Ascending aorta (tissue), 2 donors: ENCODE results near the gene PRKAG2. TPM values are rescaled to one million over a fixed set of nuclear protein-coding genes. Genes with fewer than 3 reads are reported as not detected.
A peak's percentile ranks its signal among the peaks of the same experiment; 100 is the strongest.

ENCODE experiments used
- DNase-seq, 2 donors: peaks; one replicate each; pipeline ENCODE4 v3.0.0-alpha.2; 2019; ENCODE audit warnings: low spot score in 2 of 2
- H3K27ac ChIP-seq, 2 donors: fragments of 200-600 bp; sonication (generic); one replicate each; pipeline ENCODE4 v1.5.1; 2016 to 2017; ENCODE audit warnings: mild to moderate bottlenecking in 1 of 2
- H3K27me3 ChIP-seq: fragments of 200-600 bp; sonication (generic); one replicate; pipeline ENCODE4 v1.5.1; 2017
- H3K36me3 ChIP-seq, 2 donors: fragments of 200-600 bp; sonication (generic); one replicate each; pipeline ENCODE4 v1.5.1; 2016
- H3K4me1 ChIP-seq, 2 donors: fragments of 200-600 bp; sonication (generic); one replicate each; pipeline ENCODE4 v1.5.1; 2016 to 2017; ENCODE audit warnings: mild to moderate bottlenecking in 1 of 2
- H3K4me3 ChIP-seq, 2 donors: fragments of 200-600 bp; sonication (generic); one replicate each; pipeline ENCODE4 v1.5.1; 2016 to 2017; ENCODE audit warnings: mild to moderate bottlenecking in 1 of 2
- H3K9me3 ChIP-seq, 2 donors: fragments of 200-600 bp; sonication (generic); one replicate each; pipeline ENCODE4 v1.5.1; 2016
- CTCF ChIP-seq, 3 experiments: fragments of 200-600 bp in 2 of 3; fragments of 450-650 bp in 1 of 3; sonication (generic) in 2 of 3; IDR thresholded peaks; one replicate each; pipeline ENCODE4 v1.5.1; 2016 to 2019; ENCODE audit warnings: antibody characterized with exemption in 3 of 3, mild to moderate bottlenecking in 1 of 3, moderate library complexity in 1 of 3
- intact Hi-C: fragments of 100-400 bp; cut with DNase I; formaldehyde crosslinking; loops from one replicate; pipeline ENCODE4 v1.15.1; 2023
- total RNA-seq: library from RNA; depleted of rRNA; stranded (reverse); fragments of >200 nt; gene quantifications from one replicate; pipeline ENCODE4 v1.1.0, GENCODE V29; 2016

The PRKAG2 gene
- total RNA-seq, 1 donor from 2014 or later, result 26.7 TPM

GRCh38 chr7:151849008-151849878 lies 27.7 kb downstream of the PRKAG2 start:
- H3K27me3 ChIP-seq, result no peaks in the 10 kb centered on the region
- intact Hi-C loops, result no loop called here

GRCh38 chr7:151847681-151848081 lies 29.2 kb downstream of the PRKAG2 start:
- no peaks in the 10 kb centered on the region for H3K9me3 ChIP-seq
- no peak for TF ChIP-seq CTCF (IDR thresholded peaks at IDR 0.05)
- H3K27ac ChIP-seq, result no peak overlapping the region
- DNase-seq, result no peak
- H3K27me3 ChIP-seq, result no peaks in the 10 kb centered on the region
- intact Hi-C loops, result no loop called here
- H3K4me1 ChIP-seq, result peaks cover 0 to 6% of the 10 kb centered on the region in 2 donors
- H3K36me3 ChIP-seq, result no peaks in the 10 kb centered on the region
- H3K4me3 ChIP-seq, result no peak overlapping the region

More at GRCh38 chr7:151849008-151849878, 27.7 kb downstream of the PRKAG2 start:
- DNase-seq, result no peak
- H3K27ac ChIP-seq, result no peak overlapping the region
- H3K9me3 ChIP-seq, result no peaks in the 10 kb centered on the region
- TF ChIP-seq CTCF (IDR thresholded peaks at IDR 0.05), result no peak
- no peak overlapping the region for H3K4me3 ChIP-seq
- peaks cover 0 to 3% of the 10 kb centered on the region in 2 donors for H3K4me1 ChIP-seq
- H3K36me3 ChIP-seq, result no peaks in the 10 kb centered on the region

DNA sequence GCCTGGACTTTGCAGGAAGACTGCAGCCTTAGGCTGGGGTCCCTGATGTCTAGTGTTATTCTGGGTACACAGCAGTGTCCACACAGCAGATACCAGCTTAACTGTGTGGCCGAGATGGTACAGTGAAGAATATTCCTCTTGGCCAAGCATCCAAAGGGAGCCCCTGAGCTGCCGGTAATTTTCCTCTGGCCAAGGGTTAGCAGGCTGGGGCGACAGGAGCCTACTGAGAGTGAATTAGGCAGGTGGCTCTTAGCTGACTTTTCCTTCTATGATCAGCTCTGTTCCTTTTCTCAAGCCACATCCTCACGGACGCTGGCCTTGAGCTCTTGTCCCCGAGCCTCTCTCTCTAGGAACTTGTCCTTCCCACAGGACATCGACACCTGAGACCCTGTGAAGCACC lies 29.8 kb downstream of the PRKAG2 start:
- TF ChIP-seq CTCF (IDR thresholded peaks at IDR 0.05), result no peak
- intact Hi-C loops, result no loop called here
- H3K27me3 ChIP-seq, result no peaks in the 10 kb centered on the region
- no peak overlapping the region for H3K4me3 ChIP-seq
- no peak for DNase-seq
- H3K9me3 ChIP-seq, result no peaks in the 10 kb centered on the region
- H3K4me1 ChIP-seq, result peaks cover 0 to 6% of the 10 kb centered on the region in 2 donors
- H3K27ac ChIP-seq, result no peak overlapping the region
- H3K36me3 ChIP-seq, result no peaks in the 10 kb centered on the region

GRCh38 chr7:151845412-151846205 lies 31.3 kb downstream of the PRKAG2 start:
- Histone ChIP-seq H3K27ac (peak overlapping the region in 1 of 2 donors; percentile 13), H3K9me3 (no peaks in the 10 kb centered on the region), H3K27me3 (no peaks in the 10 kb centered on the region), H3K4me1 (peaks cover 0 to 2% of the 10 kb centered on the region in 2 donors), H3K36me3 (no peaks in the 10 kb centered on the region), H3K4me3 (no peak overlapping the region)
- no peak for TF ChIP-seq CTCF (IDR thresholded peaks at IDR 0.05)
- no peak for DNase-seq
- intact Hi-C loops, result no loop called here

GRCh38 chr7:151844825-151845200 lies 32.1 kb downstream of the PRKAG2 start:
- DNase-seq, result no peak
- H3K4me1 ChIP-seq, result peaks cover 0 to 2% of the 10 kb centered on the region in 2 donors
- H3K27ac ChIP-seq, result peak overlapping the region in 1 of 2 donors; percentile 13
- H3K9me3 ChIP-seq, result no peaks in the 10 kb centered on the region
- H3K36me3 ChIP-seq, result no peaks in the 10 kb centered on the region
- no peak for TF ChIP-seq CTCF (IDR thresholded peaks at IDR 0.05)
- no peaks in the 10 kb centered on the region for H3K27me3 ChIP-seq
- H3K4me3 ChIP-seq, result no peak overlapping the region
- intact Hi-C loops, result no loop called here
